IPS-20b (cell line): Measurements from ENCODE around the gene NAT8L.

Source experiments
- H3K27ac ChIP-seq: one replicate; pipeline ENCODE4 v1.5.1; 2013; ENCODE audit warnings: low read length
- H3K27me3 ChIP-seq: 2 replicates; pipeline ENCODE4 v1.6.1; 2013; ENCODE audit warnings: mild to moderate bottlenecking, low read length, inconsistent platforms; ENCODE audit not compliant: insufficient read depth
- H3K36me3 ChIP-seq: 2 replicates; pipeline ENCODE4 v1.6.1; 2013; ENCODE audit warnings: low read depth, mild to moderate bottlenecking, inconsistent platforms, low read length, moderate library complexity; ENCODE audit not compliant: insufficient read depth
- H3K4me1 ChIP-seq: 2 replicates; pipeline ENCODE4 v1.6.1; 2013; ENCODE audit warnings: mild to moderate bottlenecking, control low read depth, inconsistent platforms, low read length, moderate library complexity; ENCODE audit not compliant: insufficient read depth
- H3K4me3 ChIP-seq: 2 replicates; pipeline ENCODE4 v1.5.1; 2013; ENCODE audit warnings: mild to moderate bottlenecking, low read length, inconsistent platforms
- H3K9ac ChIP-seq: 2 replicates; pipeline ENCODE4 v1.6.1; 2013; ENCODE audit warnings: low read depth, mild to moderate bottlenecking, inconsistent platforms, low read length, moderate library complexity
- H3K9me3 ChIP-seq: 2 replicates; pipeline ENCODE4 v1.6.1; 2013; ENCODE audit warnings: mild to moderate bottlenecking, low read depth, low read length, inconsistent platforms; ENCODE audit not compliant: insufficient read depth

Gene NAT8L

GRCh38 chr4:2073808-2074481, 14.8 kb downstream of the NAT8L start:
- no peak overlapping the region for H3K9ac ChIP-seq
- no peaks in the 10 kb centered on the region; the same call in 1 of the 2 replicates for H3K4me1 ChIP-seq
- no peak overlapping the region for H3K27ac ChIP-seq
- H3K9me3 ChIP-seq: no peaks in the 10 kb centered on the region
- H3K36me3 ChIP-seq: no peaks in the 10 kb centered on the region
- no peaks in the 10 kb centered on the region for H3K27me3 ChIP-seq
- H3K4me3 ChIP-seq: no peak overlapping the region

- no peaks in the 10 kb centered on the region for H3K36me3 ChIP-seq
- H3K9ac ChIP-seq: no peak overlapping the region
- H3K4me3 ChIP-seq: no peak overlapping the region
- H3K27me3 ChIP-seq: no peaks in the 10 kb centered on the region
- no peaks in the 10 kb centered on the region; the same call in 1 of the 2 replicates for H3K4me1 ChIP-seq
- no peak overlapping the region for H3K27ac ChIP-seq
- H3K9me3 ChIP-seq: no peaks in the 10 kb centered on the region
These were observed 15.5 kb downstream of the NAT8L start for GRCh38 chr4:2074588-2074987.

GRCh38 chr4:2075171-2075986, 16.3 kb downstream of the NAT8L start:
- Histone ChIP-seq H3K9ac (no peak overlapping the region), H3K9me3 (no peaks in the 10 kb centered on the region), H3K36me3 (no peaks in the 10 kb centered on the region), H3K27me3 (no peaks in the 10 kb centered on the region), H3K4me1 (no peaks in the 10 kb centered on the region; the same call in 1 of the 2 replicates), H3K4me3 (no peak overlapping the region), H3K27ac (no peak overlapping the region)

- no peaks in the 10 kb centered on the region; the same call in 1 of the 2 replicates for H3K4me1 ChIP-seq
These were observed 17.1 kb downstream of the NAT8L start for GRCh38 chr4:2075987-2076907.

GRCh38 chr4:2076908-2077536, 17.9 kb downstream of the NAT8L start:
- no peak overlapping the region for H3K27ac ChIP-seq
- no peaks in the 10 kb centered on the region; the same call in 1 of the 2 replicates for H3K4me1 ChIP-seq
- no peak overlapping the region for H3K9ac ChIP-seq

More at GRCh38 chr4:2075987-2076907, 17.1 kb downstream of the NAT8L start:
- Histone ChIP-seq H3K4me3 (no peak overlapping the region), H3K36me3 (no peaks in the 10 kb centered on the region), H3K9me3 (no peaks in the 10 kb centered on the region), H3K27me3 (no peaks in the 10 kb centered on the region), H3K27ac (no peak overlapping the region), H3K9ac (no peak overlapping the region)

GRCh38 chr4:2077537-2078460, 18.7 kb downstream of the NAT8L start:
- Histone ChIP-seq H3K27ac (no peak overlapping the region), H3K9ac (no peak overlapping the region)

More at GRCh38 chr4:2076908-2077536, 17.9 kb downstream of the NAT8L start:
- Histone ChIP-seq H3K4me3 (no peak overlapping the region), H3K36me3 (no peaks in the 10 kb centered on the region), H3K27me3 (no peaks in the 10 kb centered on the region), H3K9me3 (no peaks in the 10 kb centered on the region)

GRCh38 chr4:2078584-2078983, 19.5 kb downstream of the NAT8L start:
- H3K4me3 ChIP-seq: no peak overlapping the region
- no peaks in the 10 kb centered on the region for H3K4me1 ChIP-seq
- H3K36me3 ChIP-seq: no peaks in the 10 kb centered on the region
- H3K9ac ChIP-seq: no peak overlapping the region
- no peaks in the 10 kb centered on the region for H3K27me3 ChIP-seq
- H3K9me3 ChIP-seq: no peaks in the 10 kb centered on the region
- no peak overlapping the region for H3K27ac ChIP-seq

More at GRCh38 chr4:2077537-2078460, 18.7 kb downstream of the NAT8L start:
- Histone ChIP-seq H3K36me3 (no peaks in the 10 kb centered on the region), H3K9me3 (no peaks in the 10 kb centered on the region), H3K4me1 (no peaks in the 10 kb centered on the region), H3K27me3 (no peaks in the 10 kb centered on the region), H3K4me3 (no peak overlapping the region)

GRCh38 chr4:2079006-2079405, 19.9 kb downstream of the NAT8L start:
- Histone ChIP-seq H3K4me3 (no peak overlapping the region), H3K36me3 (no peaks in the 10 kb centered on the region)

GRCh38 chr4:2079926-2080325, 20.8 kb downstream of the NAT8L start:
- no peaks in the 10 kb centered on the region for H3K27me3 ChIP-seq
- H3K9ac ChIP-seq: no peak overlapping the region
- no peaks in the 10 kb centered on the region for H3K36me3 ChIP-seq
- no peak overlapping the region for H3K27ac ChIP-seq
- no peaks in the 10 kb centered on the region for H3K4me1 ChIP-seq
- no peaks in the 10 kb centered on the region for H3K9me3 ChIP-seq
- H3K4me3 ChIP-seq: no peak overlapping the region

More at GRCh38 chr4:2079006-2079405, 19.9 kb downstream of the NAT8L start:
- Histone ChIP-seq H3K4me1 (no peaks in the 10 kb centered on the region), H3K9me3 (no peaks in the 10 kb centered on the region), H3K27me3 (no peaks in the 10 kb centered on the region), H3K27ac (no peak overlapping the region), H3K9ac (no peak overlapping the region)

- Histone ChIP-seq H3K27me3 (no peaks in the 10 kb centered on the region), H3K36me3 (no peaks in the 10 kb centered on the region), H3K27ac (no peak overlapping the region), H3K9me3 (no peaks in the 10 kb centered on the region), H3K4me1 (no peaks in the 10 kb centered on the region), H3K4me3 (no peak overlapping the region), H3K9ac (no peak overlapping the region)
These were observed 21.5 kb downstream of the NAT8L start for GRCh38 chr4:2080429-2081300.
